Activated T-cell treated with anti-CD3 and anti-CD28 coated beads for 24 hours (primary cell): ENCODE results near the gene SFTPB.
"Not testable (repeated sequence)": the region's sequence is repeated elsewhere in the genome, so short reads cannot be mapped to it uniquely, and the experiment has no call there.

Experiments
- DNase-seq: peaks from one replicate; pipeline ENCODE4 v3.0.0-alpha.2; 2020; ENCODE audit warnings: low read depth

Gene SFTPB

GRCh38 chr2:85668009-85668856 is at the start of gene SFTPB:
Gene SFTPB, minus strand, starts transcription at chr2:85668199. Its CDS starts 16 bp downstream, at chr2:85668183.
- DNase-seq, result no peak

- no peak for DNase-seq
Measured at GRCh38 chr2:85717308-85718008, 49.5 kb upstream of the SFTPB start.

GRCh38 chr2:85716346-85716914 is 48.4 kb upstream of the SFTPB start:
- no peak for DNase-seq

GRCh38 chr2:85714841-85715240 is 46.8 kb upstream of the SFTPB start:
- DNase-seq, result no peak

GRCh38 chr2:85714421-85714820 is 46.4 kb upstream of the SFTPB start:
- DNase-seq, result not testable (repeated sequence)

GRCh38 chr2:85713836-85714235 is 45.8 kb upstream of the SFTPB start:
- no peak for DNase-seq

- no peak for DNase-seq
Measured at GRCh38 chr2:85712849-85713612, 45.0 kb upstream of the SFTPB start.

- no peak for DNase-seq
Measured at GRCh38 chr2:85712336-85712735, 44.3 kb upstream of the SFTPB start.

- no peak for DNase-seq
Measured at GRCh38 chr2:85711578-85712060, 43.6 kb upstream of the SFTPB start.

GRCh38 chr2:85710687-85711577 is 42.9 kb upstream of the SFTPB start:
- no peak for DNase-seq

GRCh38 chr2:85709401-85709811 is 41.4 kb upstream of the SFTPB start:
- DNase-seq, result no peak

- DNase-seq, result no peak
Measured at GRCh38 chr2:85708641-85709040, 40.6 kb upstream of the SFTPB start.

GRCh38 chr2:85707304-85707703 is 39.3 kb upstream of the SFTPB start:
- DNase-seq, result peak; percentile 59

GRCh38 chr2:85706599-85707296 is 38.7 kb upstream of the SFTPB start:
- DNase-seq, result no peak

- DNase-seq, result no peak
Measured at GRCh38 chr2:85706063-85706462, 38.1 kb upstream of the SFTPB start.

GRCh38 chr2:85705680-85706039 is 37.7 kb upstream of the SFTPB start:
- no peak for DNase-seq

- no peak for DNase-seq
Measured at GRCh38 chr2:85704800-85705679, 37.0 kb upstream of the SFTPB start.

- DNase-seq, result no peak
Measured at GRCh38 chr2:85704038-85704437, 36.0 kb upstream of the SFTPB start.

- no peak for DNase-seq
Measured at GRCh38 chr2:85703329-85703728, 35.3 kb upstream of the SFTPB start.
